ENCODE measurements around the gene SGMS1. TPM values are rescaled to one million over a fixed set of nuclear protein-coding genes. Genes with fewer than 3 reads are reported as not detected.
"Not testable (repeated sequence)": the region's sequence is repeated elsewhere in the genome, so short reads cannot be mapped to it uniquely, and the experiment has no call there.

Gene SGMS1
- total and polyA plus RNA-seq, 4 donors = 15.8 to 142 (median 41.3) TPM

DNA sequence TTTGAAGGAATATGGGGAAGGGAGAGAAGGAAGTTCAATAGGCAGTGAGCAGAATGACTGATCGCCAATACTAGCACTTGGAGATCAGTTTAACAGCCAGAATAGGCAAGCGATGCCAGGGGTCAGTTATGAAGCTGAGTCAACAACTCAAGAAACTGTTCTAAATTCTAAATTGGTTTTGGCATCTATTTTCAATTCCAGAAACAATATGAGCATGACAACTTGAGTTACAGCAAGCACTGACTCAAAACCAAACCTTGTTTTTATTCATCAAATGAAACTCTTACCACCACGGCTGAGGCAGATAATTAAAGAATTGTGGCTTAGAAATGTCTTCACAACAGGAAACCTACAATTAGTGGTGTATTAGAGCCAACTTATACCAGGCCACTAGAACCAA, 192.0 kb downstream of the SGMS1 start:
- H3K27ac ChIP-seq (ENCODE audit: low read depth in 1 of 2, low read length in 1 of 2) = peak overlapping the region; percentile 45 to 59
- TF ChIP-seq, protein P1, sequence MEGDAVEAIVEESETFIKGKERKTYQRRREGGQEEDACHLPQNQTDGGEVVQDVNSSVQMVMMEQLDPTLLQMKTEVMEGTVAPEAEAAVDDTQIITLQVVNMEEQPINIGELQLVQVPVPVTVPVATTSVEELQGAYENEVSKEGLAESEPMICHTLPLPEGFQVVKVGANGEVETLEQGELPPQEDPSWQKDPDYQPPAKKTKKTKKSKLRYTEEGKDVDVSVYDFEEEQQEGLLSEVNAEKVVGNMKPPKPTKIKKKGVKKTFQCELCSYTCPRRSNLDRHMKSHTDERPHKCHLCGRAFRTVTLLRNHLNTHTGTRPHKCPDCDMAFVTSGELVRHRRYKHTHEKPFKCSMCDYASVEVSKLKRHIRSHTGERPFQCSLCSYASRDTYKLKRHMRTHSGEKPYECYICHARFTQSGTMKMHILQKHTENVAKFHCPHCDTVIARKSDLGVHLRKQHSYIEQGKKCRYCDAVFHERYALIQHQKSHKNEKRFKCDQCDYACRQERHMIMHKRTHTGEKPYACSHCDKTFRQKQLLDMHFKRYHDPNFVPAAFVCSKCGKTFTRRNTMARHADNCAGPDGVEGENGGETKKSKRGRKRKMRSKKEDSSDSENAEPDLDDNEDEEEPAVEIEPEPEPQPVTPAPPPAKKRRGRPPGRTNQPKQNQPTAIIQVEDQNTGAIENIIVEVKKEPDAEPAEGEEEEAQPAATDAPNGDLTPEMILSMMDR (IDR thresholded peaks at IDR 0.05; ENCODE audit: control extremely low read depth, extremely low read depth) = no peak
- no peak overlapping the region for H3K9ac ChIP-seq (ENCODE audit: insufficient read depth in 1 of 2, low read length in 2 of 2)
- ATAC-seq (ENCODE audit: insufficient read depth, low FRiP score) = no peak
- H3K9me3 ChIP-seq (ENCODE audit: control insufficient read depth in 4 of 4, insufficient read depth in 3 of 4, low read length in 3 of 4) = no peaks in the 10 kb centered on the region
- 55 to 63% methylated on average over 3 of the region's 3 CpGs for WGBS, 2 donors
- peaks cover 0 to 4% (median under 1%) of the 10 kb centered on the region in 4 donors for H3K36me3 ChIP-seq (ENCODE audit: control insufficient read depth in 4 of 4, insufficient read depth in 4 of 4, low read length in 4 of 4)
- no peak for DNase-seq
- no peaks in the 10 kb centered on the region for H3K27me3 ChIP-seq (ENCODE audit: control insufficient read depth in 3 of 3, insufficient read depth in 3 of 3, low read length in 2 of 3)
- peaks cover 0 to 6% (median 0%) of the 10 kb centered on the region in 5 donors for H3K4me1 ChIP-seq (ENCODE audit: control insufficient read depth in 5 of 5, insufficient read depth in 5 of 5, low read length in 5 of 5)
- no peak overlapping the region for H3K4me3 ChIP-seq

DNA sequence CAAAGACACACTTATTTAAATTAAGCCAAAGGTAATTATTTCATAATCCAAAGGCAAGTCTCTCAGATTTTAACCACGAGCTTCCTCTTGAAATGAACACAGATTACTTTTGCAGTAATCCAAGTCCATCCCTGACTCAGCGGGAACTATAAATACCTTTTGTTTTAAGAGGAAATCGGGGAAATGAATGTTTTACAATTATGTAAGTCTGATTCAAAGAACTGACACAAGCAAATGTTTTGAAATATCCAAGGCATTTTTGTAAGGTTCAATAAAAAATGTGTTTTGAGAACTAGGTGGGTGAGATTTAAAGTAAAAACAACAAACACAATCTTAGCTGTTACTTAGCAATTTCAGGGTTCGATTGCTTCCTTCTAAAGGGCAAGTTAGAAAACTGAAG, 192.6 kb downstream of the SGMS1 start:
- Histone ChIP-seq H3K4me1 (ENCODE audit: control insufficient read depth in 5 of 5, insufficient read depth in 5 of 5, low read length in 5 of 5) (peaks cover 0 to 6% (median 0%) of the 10 kb centered on the region in 5 donors), H3K4me3 (no peak overlapping the region), H3K9ac (ENCODE audit: insufficient read depth in 1 of 2, low read length in 2 of 2) (no peak overlapping the region), H3K27me3 (ENCODE audit: control insufficient read depth in 3 of 3, insufficient read depth in 3 of 3, low read length in 2 of 3) (no peaks in the 10 kb centered on the region), H3K36me3 (ENCODE audit: control insufficient read depth in 4 of 4, insufficient read depth in 4 of 4, low read length in 4 of 4) (peaks cover 0 to 4% (median under 1%) of the 10 kb centered on the region in 4 donors), H3K27ac (ENCODE audit: low read depth in 1 of 2, low read length in 1 of 2) (peak overlapping the region in 1 of 2 donors; percentile 45), H3K9me3 (ENCODE audit: control insufficient read depth in 4 of 4, insufficient read depth in 3 of 4, low read length in 3 of 4) (no peaks in the 10 kb centered on the region)
- WGBS, 2 donors = 16 to 17% methylated on average over 4 of the region's 4 CpGs
- ATAC-seq (ENCODE audit: insufficient read depth, low FRiP score) (no peak), DNase-seq (peak in 1 of 3 donors; percentile 16)
- TF ChIP-seq, protein P1 (IDR thresholded peaks at IDR 0.05; ENCODE audit: control extremely low read depth, extremely low read depth) = no peak

DNA sequence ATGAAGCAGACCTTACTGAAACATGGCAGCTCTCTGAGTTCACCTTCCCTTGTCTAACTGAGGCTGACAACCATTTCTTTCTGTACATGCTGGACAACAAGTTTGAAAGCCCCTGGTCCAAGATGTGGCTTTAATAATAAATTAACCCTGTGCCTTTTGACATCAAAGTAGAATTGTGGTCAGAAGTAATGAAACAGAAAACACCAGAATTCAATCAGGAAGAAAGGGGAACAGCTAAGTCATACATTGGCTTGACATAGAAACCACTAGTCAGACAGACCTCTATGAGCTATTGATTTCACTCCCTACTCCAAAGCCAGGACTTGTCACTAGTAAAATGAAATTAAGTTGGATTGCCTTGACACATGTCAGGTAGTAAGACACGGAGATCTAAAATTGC, 197.3 kb downstream of the SGMS1 start:
- Histone ChIP-seq H3K27me3 (ENCODE audit: control insufficient read depth in 3 of 3, insufficient read depth in 3 of 3, low read length in 2 of 3) (no peaks in the 10 kb centered on the region), H3K9ac (ENCODE audit: insufficient read depth in 1 of 2, low read length in 2 of 2) (no peak overlapping the region), H3K36me3 (ENCODE audit: control insufficient read depth in 4 of 4, insufficient read depth in 4 of 4, low read length in 4 of 4) (peaks cover 0 to 4% (median 2%) of the 10 kb centered on the region in 4 donors), H3K4me1 (ENCODE audit: control insufficient read depth in 5 of 5, insufficient read depth in 5 of 5, low read length in 5 of 5) (peaks cover 0 to 13% (median 1%) of the 10 kb centered on the region in 5 donors), H3K4me3 (no peak overlapping the region), H3K9me3 (ENCODE audit: control insufficient read depth in 4 of 4, insufficient read depth in 3 of 4, low read length in 3 of 4) (no peaks in the 10 kb centered on the region), H3K27ac (ENCODE audit: low read depth in 1 of 2, low read length in 1 of 2) (no peak overlapping the region)
- ATAC-seq (ENCODE audit: insufficient read depth, low FRiP score) (no peak), DNase-seq (no peak)
- TF ChIP-seq, protein P1 (IDR thresholded peaks at IDR 0.05; ENCODE audit: control extremely low read depth, extremely low read depth) = no peak
- 92 to 95% methylated on average over 1 of the region's 1 CpG for WGBS, 2 donors

DNA sequence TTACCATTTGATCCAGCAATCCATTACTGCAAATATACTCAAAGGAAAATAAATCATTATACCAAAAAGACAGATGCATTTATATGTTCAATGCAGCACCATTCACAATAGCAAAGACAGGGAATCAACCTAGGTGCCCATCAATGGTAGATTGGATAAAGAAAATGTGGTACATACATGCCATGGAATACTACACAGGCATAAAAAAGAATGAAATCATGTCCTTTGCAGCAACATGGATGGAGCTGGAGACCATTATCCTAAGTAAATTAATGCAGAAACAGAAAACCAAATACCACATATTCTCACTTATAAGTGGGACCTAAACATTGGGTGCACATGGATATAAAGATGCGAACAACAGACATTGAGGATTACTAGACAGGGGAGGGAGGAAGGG, 198.5 kb downstream of the SGMS1 start:
- 93 to 97% methylated on average over 1 of the region's 1 CpG for WGBS, 2 donors
- not testable (repeated sequence) for H3K9me3 ChIP-seq (ENCODE audit: control insufficient read depth in 4 of 4, insufficient read depth in 3 of 4, low read length in 3 of 4); H3K27me3 ChIP-seq (ENCODE audit: control insufficient read depth in 3 of 3, insufficient read depth in 3 of 3, low read length in 2 of 3); H3K9ac ChIP-seq (ENCODE audit: insufficient read depth in 1 of 2, low read length in 2 of 2); H3K27ac ChIP-seq (ENCODE audit: low read depth in 1 of 2, low read length in 1 of 2); DNase-seq; H3K36me3 ChIP-seq (ENCODE audit: control insufficient read depth in 4 of 4, insufficient read depth in 4 of 4, low read length in 4 of 4); H3K4me3 ChIP-seq; ATAC-seq (ENCODE audit: insufficient read depth, low FRiP score)
- peaks cover 0 to 25% (median under 1%) of the 10 kb centered on the region in 5 donors for H3K4me1 ChIP-seq (ENCODE audit: control insufficient read depth in 5 of 5, insufficient read depth in 5 of 5, low read length in 5 of 5)

Measured in lung (tissue), 12 donors.